Measurements from ENCODE around the gene CDH6. TPM values are rescaled to one million over a fixed set of nuclear protein-coding genes. Genes with fewer than 3 reads are reported as not detected.

The CDH6 gene
- total RNA-seq, 1 donor from 2014 or later, result 5.7 TPM

DNA sequence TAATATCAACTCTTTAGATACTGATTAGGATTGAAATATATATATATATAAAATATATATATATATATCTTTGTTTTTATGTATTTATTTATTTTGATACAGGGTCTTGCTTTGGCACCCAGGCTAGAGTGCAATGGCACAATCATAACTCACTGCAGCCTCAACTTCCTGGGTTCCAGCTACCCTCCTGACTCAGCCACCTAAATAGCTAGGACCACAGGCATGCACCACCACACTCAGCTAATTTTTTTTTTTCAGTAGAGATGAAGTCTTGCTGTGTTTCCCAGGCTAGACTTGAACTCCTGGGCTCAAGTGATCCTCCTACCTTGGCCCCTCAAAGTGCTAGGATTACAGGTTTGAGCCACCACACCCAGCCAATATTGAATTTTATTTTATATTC lies 20.6 kb upstream of the CDH6 start:
- Histone ChIP-seq H3K36me3 (ENCODE audit: control insufficient read depth in 3 of 3, insufficient read depth in 3 of 3, low read length in 3 of 3) (no peaks in the 10 kb centered on the region), H3K4me1 (ENCODE audit: control insufficient read depth in 3 of 3, insufficient read depth in 3 of 3, low read length in 3 of 3) (no peaks in the 10 kb centered on the region), H3K27me3 (ENCODE audit: control insufficient read depth in 3 of 3, insufficient read depth in 3 of 3, low read length in 3 of 3) (no peaks in the 10 kb centered on the region), H3K9me3 (ENCODE audit: control insufficient read depth in 3 of 3, low read length in 3 of 3) (no peaks in the 10 kb centered on the region), H3K9ac (ENCODE audit: low read depth in 1 of 3, low read length in 3 of 3) (no peak overlapping the region), H3K4me3 (ENCODE audit: low read length in 3 of 3) (no peak overlapping the region), H3K27ac (ENCODE audit: low read depth, low read length) (no peak overlapping the region)

GRCh38 chr5:31173614-31174013 lies 19.9 kb upstream of the CDH6 start:
- H3K4me3 ChIP-seq (ENCODE audit: low read length in 3 of 3), result no peak overlapping the region
- H3K27me3 ChIP-seq (ENCODE audit: control insufficient read depth in 3 of 3, insufficient read depth in 3 of 3, low read length in 3 of 3), result no peaks in the 10 kb centered on the region
- H3K27ac ChIP-seq (ENCODE audit: low read depth, low read length), result no peak overlapping the region
- H3K36me3 ChIP-seq (ENCODE audit: control insufficient read depth in 3 of 3, insufficient read depth in 3 of 3, low read length in 3 of 3), result no peaks in the 10 kb centered on the region
- H3K9me3 ChIP-seq (ENCODE audit: control insufficient read depth in 3 of 3, low read length in 3 of 3), result no peaks in the 10 kb centered on the region
- no peak overlapping the region for H3K9ac ChIP-seq (ENCODE audit: low read depth in 1 of 3, low read length in 3 of 3)
- H3K4me1 ChIP-seq (ENCODE audit: control insufficient read depth in 3 of 3, insufficient read depth in 3 of 3, low read length in 3 of 3), result no peaks in the 10 kb centered on the region

- H3K9me3 ChIP-seq (ENCODE audit: control insufficient read depth in 3 of 3, low read length in 3 of 3), result no peaks in the 10 kb centered on the region
- no peaks in the 10 kb centered on the region for H3K4me1 ChIP-seq (ENCODE audit: control insufficient read depth in 3 of 3, insufficient read depth in 3 of 3, low read length in 3 of 3)
- no peaks in the 10 kb centered on the region for H3K36me3 ChIP-seq (ENCODE audit: control insufficient read depth in 3 of 3, insufficient read depth in 3 of 3, low read length in 3 of 3)
- no peak overlapping the region for H3K27ac ChIP-seq (ENCODE audit: low read depth, low read length)
- no peak overlapping the region for H3K9ac ChIP-seq (ENCODE audit: low read depth in 1 of 3, low read length in 3 of 3)
- H3K4me3 ChIP-seq (ENCODE audit: low read length in 3 of 3), result no peak overlapping the region
- peaks cover 0 to 3% (median 0%) of the 10 kb centered on the region in 3 donors for H3K27me3 ChIP-seq (ENCODE audit: control insufficient read depth in 3 of 3, insufficient read depth in 3 of 3, low read length in 3 of 3)
Measured at GRCh38 chr5:31181376-31181987, 12.0 kb upstream of the CDH6 start.

DNA sequence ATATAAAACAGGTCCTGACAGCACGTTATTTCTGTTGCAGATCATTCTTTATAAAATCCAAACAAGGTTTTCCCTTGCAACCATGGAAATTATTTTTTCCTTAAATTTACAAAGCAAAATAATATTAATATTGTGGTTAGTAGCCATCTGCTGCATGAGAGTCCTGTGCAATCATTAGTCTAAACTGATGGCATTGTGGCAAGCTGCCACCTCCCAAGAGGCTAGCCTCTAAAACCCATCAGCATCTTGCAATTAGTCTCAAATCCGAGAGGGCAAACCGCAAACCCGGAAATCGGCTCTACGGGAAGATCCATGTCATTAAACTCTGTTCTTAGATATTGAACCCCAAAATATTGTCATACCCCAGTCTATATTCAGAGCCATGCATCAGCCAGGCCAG lies 11.3 kb upstream of the CDH6 start:
- peaks cover 0 to 3% (median 0%) of the 10 kb centered on the region in 3 donors for H3K27me3 ChIP-seq (ENCODE audit: control insufficient read depth in 3 of 3, insufficient read depth in 3 of 3, low read length in 3 of 3)
- no peaks in the 10 kb centered on the region for H3K4me1 ChIP-seq (ENCODE audit: control insufficient read depth in 3 of 3, insufficient read depth in 3 of 3, low read length in 3 of 3)
- H3K4me3 ChIP-seq (ENCODE audit: low read length in 3 of 3), result no peak overlapping the region
- H3K9ac ChIP-seq (ENCODE audit: low read depth in 1 of 3, low read length in 3 of 3), result no peak overlapping the region
- H3K27ac ChIP-seq (ENCODE audit: low read depth, low read length), result no peak overlapping the region
- H3K9me3 ChIP-seq (ENCODE audit: control insufficient read depth in 3 of 3, low read length in 3 of 3), result no peaks in the 10 kb centered on the region
- H3K36me3 ChIP-seq (ENCODE audit: control insufficient read depth in 3 of 3, insufficient read depth in 3 of 3, low read length in 3 of 3), result no peaks in the 10 kb centered on the region

DNA sequence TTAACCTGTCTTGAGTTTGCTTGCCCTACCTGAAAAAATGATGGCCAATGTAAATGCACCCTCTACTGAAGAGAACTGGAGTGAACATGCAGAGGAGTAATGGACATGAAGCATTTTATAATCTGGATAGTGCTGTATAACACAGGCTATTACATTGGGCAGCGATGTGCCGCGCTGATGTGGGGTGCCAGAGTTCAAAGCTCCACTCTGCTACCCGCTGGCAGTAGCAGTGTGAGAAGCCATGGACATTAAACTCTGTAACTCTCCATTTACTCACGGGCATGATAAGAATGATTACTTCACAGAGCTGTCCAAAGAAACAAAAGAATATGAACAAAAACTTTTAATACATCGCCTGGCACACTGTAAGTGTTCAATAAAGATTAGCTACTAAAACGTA lies 7.5 kb upstream of the CDH6 start:
- H3K4me3 ChIP-seq (ENCODE audit: low read length in 3 of 3), result no peak overlapping the region
- peaks cover 0 to 4% (median 3%) of the 10 kb centered on the region in 3 donors for H3K27me3 ChIP-seq (ENCODE audit: control insufficient read depth in 3 of 3, insufficient read depth in 3 of 3, low read length in 3 of 3)
- no peaks in the 10 kb centered on the region for H3K9me3 ChIP-seq (ENCODE audit: control insufficient read depth in 3 of 3, low read length in 3 of 3)
- no peak overlapping the region for H3K9ac ChIP-seq (ENCODE audit: low read depth in 1 of 3, low read length in 3 of 3)
- H3K36me3 ChIP-seq (ENCODE audit: control insufficient read depth in 3 of 3, insufficient read depth in 3 of 3, low read length in 3 of 3), result no peaks in the 10 kb centered on the region
- H3K4me1 ChIP-seq (ENCODE audit: control insufficient read depth in 3 of 3, insufficient read depth in 3 of 3, low read length in 3 of 3), result no peaks in the 10 kb centered on the region
- no peak overlapping the region for H3K27ac ChIP-seq (ENCODE audit: low read depth, low read length)

DNA sequence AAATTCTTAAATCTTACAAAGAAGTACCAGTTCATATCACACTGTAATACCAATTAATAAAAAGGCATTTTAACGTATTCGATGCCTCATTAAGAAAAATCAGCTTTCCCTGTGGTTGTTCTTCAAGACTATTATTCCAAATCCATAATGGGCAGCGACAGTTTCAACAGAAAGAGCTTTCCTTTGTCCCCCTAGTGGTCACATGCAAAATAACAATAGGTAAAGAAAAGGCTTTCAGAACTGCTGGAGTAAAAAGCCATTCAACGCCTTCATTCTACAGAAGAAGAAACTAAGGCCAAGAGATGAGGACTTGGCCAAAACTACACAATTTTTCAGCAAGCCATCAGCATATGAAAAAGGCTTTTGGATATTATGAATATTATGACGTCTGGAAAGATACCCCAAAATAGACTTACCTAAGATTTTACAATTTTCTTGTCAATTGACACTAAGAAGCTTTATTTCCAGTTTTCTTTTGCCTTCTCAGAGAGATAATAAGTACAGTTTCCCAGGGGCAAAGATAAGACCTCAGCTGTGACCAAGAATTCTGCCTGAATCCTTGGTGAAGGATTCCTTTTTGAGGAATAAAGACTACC lies 6.7 kb upstream of the CDH6 start:
- Histone ChIP-seq H3K27me3 (ENCODE audit: control insufficient read depth in 3 of 3, insufficient read depth in 3 of 3, low read length in 3 of 3) (peaks cover 0 to 4% (median 0%) of the 10 kb centered on the region in 3 donors), H3K9me3 (ENCODE audit: control insufficient read depth in 3 of 3, low read length in 3 of 3) (no peaks in the 10 kb centered on the region), H3K36me3 (ENCODE audit: control insufficient read depth in 3 of 3, insufficient read depth in 3 of 3, low read length in 3 of 3) (no peaks in the 10 kb centered on the region), H3K27ac (ENCODE audit: low read depth, low read length) (no peak overlapping the region), H3K4me1 (ENCODE audit: control insufficient read depth in 3 of 3, insufficient read depth in 3 of 3, low read length in 3 of 3) (no peaks in the 10 kb centered on the region), H3K4me3 (ENCODE audit: low read length in 3 of 3) (no peak overlapping the region), H3K9ac (ENCODE audit: low read depth in 1 of 3, low read length in 3 of 3) (no peak overlapping the region)

DNA sequence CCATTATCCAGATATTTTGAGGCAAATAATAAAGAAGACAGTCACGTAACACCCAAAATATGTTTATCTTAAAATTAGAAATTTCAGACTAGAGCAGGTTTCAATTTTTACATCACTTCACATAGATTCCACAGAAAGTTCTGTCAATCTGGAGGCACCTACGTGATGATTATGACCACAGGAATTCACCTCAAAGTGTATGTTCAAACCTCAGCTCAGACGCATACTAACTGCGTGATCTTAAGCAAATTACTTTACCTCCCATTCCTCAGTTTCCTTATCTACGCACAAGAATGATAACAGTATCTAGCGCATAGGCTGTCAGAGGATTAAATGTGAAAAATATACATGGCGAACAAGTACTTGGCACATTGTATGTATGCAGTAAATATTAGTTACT lies 5.9 kb upstream of the CDH6 start:
- Histone ChIP-seq H3K27ac (ENCODE audit: low read depth, low read length) (no peak overlapping the region), H3K9ac (ENCODE audit: low read depth in 1 of 3, low read length in 3 of 3) (no peak overlapping the region), H3K4me3 (ENCODE audit: low read length in 3 of 3) (no peak overlapping the region), H3K4me1 (ENCODE audit: control insufficient read depth in 3 of 3, insufficient read depth in 3 of 3, low read length in 3 of 3) (no peaks in the 10 kb centered on the region), H3K36me3 (ENCODE audit: control insufficient read depth in 3 of 3, insufficient read depth in 3 of 3, low read length in 3 of 3) (no peaks in the 10 kb centered on the region), H3K9me3 (ENCODE audit: control insufficient read depth in 3 of 3, low read length in 3 of 3) (no peaks in the 10 kb centered on the region), H3K27me3 (ENCODE audit: control insufficient read depth in 3 of 3, insufficient read depth in 3 of 3, low read length in 3 of 3) (peaks cover 4 to 9% (median 5%) of the 10 kb centered on the region in 3 donors)

DNA sequence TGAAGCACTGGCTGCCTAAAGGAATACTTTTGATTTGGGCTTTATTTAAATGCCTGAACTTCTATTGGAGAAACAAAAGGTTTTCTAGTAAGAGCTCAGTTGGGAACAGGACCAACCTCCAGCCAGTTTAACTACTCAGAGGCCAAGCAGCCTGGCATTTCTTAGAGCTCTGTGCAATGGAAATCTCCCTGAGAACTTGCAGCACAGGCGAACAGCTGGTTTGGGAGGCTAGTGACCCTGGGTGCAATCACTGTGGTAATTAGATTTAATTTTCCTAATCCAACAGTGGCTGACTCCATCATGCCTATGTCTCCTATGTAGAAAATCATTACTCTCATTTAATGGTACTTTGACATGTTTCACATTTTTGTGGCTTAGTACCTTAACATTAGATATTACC lies 1.0 kb upstream of the CDH6 start:
- Histone ChIP-seq H3K4me3 (ENCODE audit: low read length in 3 of 3) (peak overlapping the region in 2 of 3 donors; percentile 45 to 56), H3K27ac (ENCODE audit: low read depth, low read length) (no peak overlapping the region), H3K27me3 (ENCODE audit: control insufficient read depth in 3 of 3, insufficient read depth in 3 of 3, low read length in 3 of 3) (peaks cover 25 to 35% (median 35%) of the 10 kb centered on the region in 3 donors)

DNA sequence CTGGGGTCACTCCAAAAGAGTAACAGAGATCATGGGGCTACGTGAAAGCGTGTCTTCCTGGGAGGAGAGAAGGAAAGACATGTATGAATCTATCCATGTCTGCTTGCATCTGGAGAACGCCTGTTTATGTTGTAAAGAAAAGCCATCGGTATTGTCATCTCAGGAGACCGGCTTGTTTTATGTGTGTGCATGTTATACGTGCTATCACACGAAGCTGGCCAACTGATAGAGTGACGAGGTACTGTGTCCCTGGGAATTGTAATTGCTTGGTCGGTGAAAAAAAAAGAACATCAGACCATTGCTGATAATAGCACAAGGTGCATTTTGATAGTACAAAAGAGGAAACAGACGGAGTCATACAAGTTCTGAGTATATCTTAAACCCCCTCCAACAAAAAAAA lies 370 bp upstream of the CDH6 start:
- no peak overlapping the region for H3K9ac ChIP-seq (ENCODE audit: low read depth in 1 of 3, low read length in 3 of 3)
- H3K9me3 ChIP-seq (ENCODE audit: control insufficient read depth in 3 of 3, low read length in 3 of 3), result no peaks in the 10 kb centered on the region
- H3K27ac ChIP-seq (ENCODE audit: low read depth, low read length), result peak overlapping the region; percentile 47
- H3K4me3 ChIP-seq (ENCODE audit: low read length in 3 of 3), result peak overlapping the region in 2 of 3 donors; percentile 45 to 56
- H3K36me3 ChIP-seq (ENCODE audit: control insufficient read depth in 3 of 3, insufficient read depth in 3 of 3, low read length in 3 of 3), result no peaks in the 10 kb centered on the region
- peaks cover 6 to 11% (median 10%) of the 10 kb centered on the region in 3 donors for H3K4me1 ChIP-seq (ENCODE audit: control insufficient read depth in 3 of 3, insufficient read depth in 3 of 3, low read length in 3 of 3)
- H3K27me3 ChIP-seq (ENCODE audit: control insufficient read depth in 3 of 3, insufficient read depth in 3 of 3, low read length in 3 of 3), result peaks cover 25 to 35% (median 35%) of the 10 kb centered on the region in 3 donors

More for the DNA sequence above, 1.0 kb upstream of the CDH6 start:
- H3K9ac ChIP-seq (ENCODE audit: low read depth in 1 of 3, low read length in 3 of 3), result no peak overlapping the region
- H3K36me3 ChIP-seq (ENCODE audit: control insufficient read depth in 3 of 3, insufficient read depth in 3 of 3, low read length in 3 of 3), result no peaks in the 10 kb centered on the region
- peaks cover 6 to 11% (median 10%) of the 10 kb centered on the region in 3 donors for H3K4me1 ChIP-seq (ENCODE audit: control insufficient read depth in 3 of 3, insufficient read depth in 3 of 3, low read length in 3 of 3)
- H3K9me3 ChIP-seq (ENCODE audit: control insufficient read depth in 3 of 3, low read length in 3 of 3), result no peaks in the 10 kb centered on the region

DNA sequence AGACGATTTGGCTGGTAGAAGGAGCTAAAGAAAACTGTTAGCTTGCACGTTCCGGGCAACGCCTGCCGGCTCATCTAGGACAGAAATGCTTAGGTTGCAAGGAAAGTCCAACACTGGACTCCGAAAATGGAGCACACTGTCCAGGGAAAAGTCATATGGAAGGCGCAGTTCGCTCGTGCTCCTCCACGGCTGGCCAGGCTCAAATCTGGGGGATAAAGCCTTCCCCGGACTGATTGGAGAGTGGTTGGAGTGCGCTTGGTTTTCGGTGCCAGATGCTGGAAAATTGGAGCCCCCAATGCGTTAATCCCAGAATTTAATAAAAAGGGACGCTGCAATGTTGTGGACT lies 955 bp downstream of the CDH6 start:
- H3K4me1 ChIP-seq (ENCODE audit: control insufficient read depth in 3 of 3, insufficient read depth in 3 of 3, low read length in 3 of 3), result peaks cover 6 to 11% (median 10%) of the 10 kb centered on the region in 3 donors
- H3K36me3 ChIP-seq (ENCODE audit: control insufficient read depth in 3 of 3, insufficient read depth in 3 of 3, low read length in 3 of 3), result no peaks in the 10 kb centered on the region
- peak overlapping the region; percentile 47 for H3K27ac ChIP-seq (ENCODE audit: low read depth, low read length)
- peak overlapping the region; percentile 55 to 65 (median 61) for H3K4me3 ChIP-seq (ENCODE audit: low read length in 3 of 3)
- H3K9me3 ChIP-seq (ENCODE audit: control insufficient read depth in 3 of 3, low read length in 3 of 3), result no peaks in the 10 kb centered on the region
- H3K27me3 ChIP-seq (ENCODE audit: control insufficient read depth in 3 of 3, insufficient read depth in 3 of 3, low read length in 3 of 3), result peaks cover 25 to 35% (median 35%) of the 10 kb centered on the region in 3 donors
- peak overlapping the region in 2 of 3 donors; percentile 22 to 72 for H3K9ac ChIP-seq (ENCODE audit: low read depth in 1 of 3, low read length in 3 of 3)

All from skeletal muscle tissue (tissue), 4 donors.